IPS-15b (cell line): ENCODE measurements around the gene RBBP5.

ENCODE experiments used
- H3K27me3 ChIP-seq: one replicate; pipeline ENCODE4 v1.6.1; 2013; ENCODE audit warnings: low read length; ENCODE audit not compliant: control insufficient read depth, insufficient read depth
- H3K36me3 ChIP-seq: one replicate; pipeline ENCODE4 v1.6.1; 2013; ENCODE audit warnings: low read length; ENCODE audit not compliant: control insufficient read depth, insufficient read depth
- H3K4me1 ChIP-seq: one replicate; pipeline ENCODE4 v1.6.1; 2013; ENCODE audit warnings: mild to moderate bottlenecking, low read length; ENCODE audit not compliant: control insufficient read depth, insufficient read depth
- H3K4me3 ChIP-seq: one replicate; pipeline ENCODE4 v1.5.1; 2013; ENCODE audit warnings: low read depth, low read length
- H3K9ac ChIP-seq: one replicate; pipeline ENCODE4 v1.6.1; 2013; ENCODE audit warnings: low read depth, mild to moderate bottlenecking, low read length
- H3K9me3 ChIP-seq: one replicate; pipeline ENCODE4 v1.6.1; 2013; ENCODE audit warnings: mild to moderate bottlenecking, low read length; ENCODE audit not compliant: control insufficient read depth, insufficient read depth

RBBP5 gene

GRCh38 chr1:205038132-205038786, 83.5 kb downstream of the RBBP5 start:
- Histone ChIP-seq H3K4me3 (no peak overlapping the region), H3K27me3 (peaks cover 22% of the 10 kb centered on the region), H3K4me1 (no peaks in the 10 kb centered on the region), H3K9me3 (no peaks in the 10 kb centered on the region), H3K9ac (no peak overlapping the region), H3K36me3 (no peaks in the 10 kb centered on the region)

DNA sequence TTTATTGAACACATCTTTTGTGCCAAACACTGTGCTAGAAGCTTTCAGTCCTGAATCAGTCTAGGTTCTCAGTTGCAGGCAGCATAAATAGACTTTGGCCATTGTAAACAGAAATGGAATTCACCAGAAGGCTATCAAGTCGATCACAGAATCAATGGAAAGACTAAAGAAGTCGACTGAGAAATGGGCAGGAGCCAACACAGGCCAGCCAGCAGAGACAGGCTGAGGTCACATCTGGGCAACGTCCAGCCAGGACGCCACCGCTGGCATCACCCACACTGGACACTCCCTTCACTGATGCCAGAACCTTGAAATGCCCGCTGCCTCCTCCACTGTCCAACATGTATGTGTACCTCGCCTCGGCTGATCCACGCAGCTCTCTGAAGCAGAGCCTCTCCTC, 84.2 kb downstream of the RBBP5 start:
- H3K27me3 ChIP-seq: peaks cover 18% of the 10 kb centered on the region
- H3K9me3 ChIP-seq: no peaks in the 10 kb centered on the region
- no peak overlapping the region for H3K4me3 ChIP-seq
- no peak overlapping the region for H3K9ac ChIP-seq
- H3K36me3 ChIP-seq: no peaks in the 10 kb centered on the region
- no peaks in the 10 kb centered on the region for H3K4me1 ChIP-seq
